Measurements from ENCODE around the gene TMEM91.

GRCh38 chr19:41327076-41327575 is 49.2 kb upstream of the TMEM91 start:
- no peak for TF ChIP-seq CTCF (conservative IDR thresholded peaks at IDR 0.05; ENCODE audit: low read length)
- no peak for TF ChIP-seq EZH2phosphoT487 (IDR thresholded peaks at IDR 0.05; ENCODE audit: borderline replicate concordance, low read depth, low read length)
